ENCODE results near the gene TMEM229B.

DNA sequence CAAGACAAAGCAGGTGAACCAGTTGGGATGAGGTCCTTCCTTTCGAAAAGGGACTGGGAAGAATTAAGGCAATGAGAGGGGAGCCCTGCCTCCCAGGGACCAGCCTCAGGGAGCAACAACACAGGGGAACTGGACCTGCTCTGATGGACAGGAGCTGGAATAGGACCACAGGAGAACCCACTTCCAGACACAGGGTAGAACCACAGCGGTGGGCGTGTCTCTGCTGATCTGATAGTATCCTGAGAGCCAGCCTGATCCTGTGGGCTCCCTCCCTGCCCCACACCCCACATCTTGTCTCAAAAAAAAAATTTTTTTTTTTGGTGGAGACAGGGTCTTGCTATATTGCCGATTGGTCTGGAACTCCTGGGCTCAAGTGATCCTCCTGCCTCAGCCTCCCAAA, 62.9 kb downstream of the TMEM229B start:
- TF ChIP-seq RCOR1 (IDR thresholded peaks at IDR 0.05; ENCODE audit: low read length) (no peak), CTCF (IDR thresholded peaks at IDR 0.05) (no peak), CHD2 (IDR thresholded peaks at IDR 0.05; ENCODE audit: low read length, partially characterized antibody) (no peak), EP300 (IDR thresholded peaks at IDR 0.05; ENCODE audit: borderline replicate concordance in 1 of 2, low read depth in 1 of 2, low read length in 1 of 2) (no peak), SIN3A (IDR thresholded peaks at IDR 0.05; ENCODE audit: borderline replicate concordance, low read depth, low read length) (no peak), POLR2AphosphoS5 (IDR thresholded peaks at IDR 0.05; ENCODE audit: low read depth, low read length) (no peak), ELF1 (IDR thresholded peaks at IDR 0.05) (no peak)
- TF ChIP-seq, protein P1, sequence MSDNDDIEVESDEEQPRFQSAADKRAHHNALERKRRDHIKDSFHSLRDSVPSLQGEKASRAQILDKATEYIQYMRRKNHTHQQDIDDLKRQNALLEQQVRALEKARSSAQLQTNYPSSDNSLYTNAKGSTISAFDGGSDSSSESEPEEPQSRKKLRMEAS (IDR thresholded peaks at IDR 0.05; ENCODE audit: low read depth), result no peak
- TF ChIP-seq, protein P2, sequence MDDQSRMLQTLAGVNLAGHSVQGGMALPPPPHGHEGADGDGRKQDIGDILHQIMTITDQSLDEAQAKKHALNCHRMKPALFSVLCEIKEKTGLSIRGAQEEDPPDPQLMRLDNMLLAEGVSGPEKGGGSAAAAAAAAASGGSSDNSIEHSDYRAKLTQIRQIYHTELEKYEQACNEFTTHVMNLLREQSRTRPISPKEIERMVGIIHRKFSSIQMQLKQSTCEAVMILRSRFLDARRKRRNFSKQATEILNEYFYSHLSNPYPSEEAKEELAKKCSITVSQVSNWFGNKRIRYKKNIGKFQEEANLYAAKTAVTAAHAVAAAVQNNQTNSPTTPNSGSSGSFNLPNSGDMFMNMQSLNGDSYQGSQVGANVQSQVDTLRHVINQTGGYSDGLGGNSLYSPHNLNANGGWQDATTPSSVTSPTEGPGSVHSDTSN (IDR thresholded peaks at IDR 0.05), result no peak
- TF ChIP-seq, protein P3, sequence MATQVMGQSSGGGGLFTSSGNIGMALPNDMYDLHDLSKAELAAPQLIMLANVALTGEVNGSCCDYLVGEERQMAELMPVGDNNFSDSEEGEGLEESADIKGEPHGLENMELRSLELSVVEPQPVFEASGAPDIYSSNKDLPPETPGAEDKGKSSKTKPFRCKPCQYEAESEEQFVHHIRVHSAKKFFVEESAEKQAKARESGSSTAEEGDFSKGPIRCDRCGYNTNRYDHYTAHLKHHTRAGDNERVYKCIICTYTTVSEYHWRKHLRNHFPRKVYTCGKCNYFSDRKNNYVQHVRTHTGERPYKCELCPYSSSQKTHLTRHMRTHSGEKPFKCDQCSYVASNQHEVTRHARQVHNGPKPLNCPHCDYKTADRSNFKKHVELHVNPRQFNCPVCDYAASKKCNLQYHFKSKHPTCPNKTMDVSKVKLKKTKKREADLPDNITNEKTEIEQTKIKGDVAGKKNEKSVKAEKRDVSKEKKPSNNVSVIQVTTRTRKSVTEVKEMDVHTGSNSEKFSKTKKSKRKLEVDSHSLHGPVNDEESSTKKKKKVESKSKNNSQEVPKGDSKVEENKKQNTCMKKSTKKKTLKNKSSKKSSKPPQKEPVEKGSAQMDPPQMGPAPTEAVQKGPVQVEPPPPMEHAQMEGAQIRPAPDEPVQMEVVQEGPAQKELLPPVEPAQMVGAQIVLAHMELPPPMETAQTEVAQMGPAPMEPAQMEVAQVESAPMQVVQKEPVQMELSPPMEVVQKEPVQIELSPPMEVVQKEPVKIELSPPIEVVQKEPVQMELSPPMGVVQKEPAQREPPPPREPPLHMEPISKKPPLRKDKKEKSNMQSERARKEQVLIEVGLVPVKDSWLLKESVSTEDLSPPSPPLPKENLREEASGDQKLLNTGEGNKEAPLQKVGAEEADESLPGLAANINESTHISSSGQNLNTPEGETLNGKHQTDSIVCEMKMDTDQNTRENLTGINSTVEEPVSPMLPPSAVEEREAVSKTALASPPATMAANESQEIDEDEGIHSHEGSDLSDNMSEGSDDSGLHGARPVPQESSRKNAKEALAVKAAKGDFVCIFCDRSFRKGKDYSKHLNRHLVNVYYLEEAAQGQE (IDR thresholded peaks at IDR 0.05; ENCODE audit: low read depth, low read length), result no peak

All from SK-N-SH (cell line).